Stimulated activated CD4-positive, alpha-beta T cell treated with anti-CD3 and anti-CD28 coated beads, TNF-alpha, amount 100 ng/mL, for 24 hours (primary cell): ENCODE measurements around the gene OR10A6.

ENCODE experiments used
- DNase-seq, 3 experiments: peaks; one replicate each; pipeline ENCODE4 v3.0.0-alpha.2; 2020; ENCODE audit warnings: low read depth in 3 of 3

Gene OR10A6, protein sequence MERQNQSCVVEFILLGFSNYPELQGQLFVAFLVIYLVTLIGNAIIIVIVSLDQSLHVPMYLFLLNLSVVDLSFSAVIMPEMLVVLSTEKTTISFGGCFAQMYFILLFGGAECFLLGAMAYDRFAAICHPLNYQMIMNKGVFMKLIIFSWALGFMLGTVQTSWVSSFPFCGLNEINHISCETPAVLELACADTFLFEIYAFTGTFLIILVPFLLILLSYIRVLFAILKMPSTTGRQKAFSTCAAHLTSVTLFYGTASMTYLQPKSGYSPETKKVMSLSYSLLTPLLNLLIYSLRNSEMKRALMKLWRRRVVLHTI

GRCh38 chr11:7931168-7931567 lies at the start of gene OR10A6:
OR10A6 (minus strand) TSS chr11:7931268; CDS start chr11:7928662, 2,606 bp downstream.
- DNase-seq = no peak

GRCh38 chr11:7977232-7977917 lies 46.3 kb upstream of the OR10A6 start:
- no peak for DNase-seq

DNA sequence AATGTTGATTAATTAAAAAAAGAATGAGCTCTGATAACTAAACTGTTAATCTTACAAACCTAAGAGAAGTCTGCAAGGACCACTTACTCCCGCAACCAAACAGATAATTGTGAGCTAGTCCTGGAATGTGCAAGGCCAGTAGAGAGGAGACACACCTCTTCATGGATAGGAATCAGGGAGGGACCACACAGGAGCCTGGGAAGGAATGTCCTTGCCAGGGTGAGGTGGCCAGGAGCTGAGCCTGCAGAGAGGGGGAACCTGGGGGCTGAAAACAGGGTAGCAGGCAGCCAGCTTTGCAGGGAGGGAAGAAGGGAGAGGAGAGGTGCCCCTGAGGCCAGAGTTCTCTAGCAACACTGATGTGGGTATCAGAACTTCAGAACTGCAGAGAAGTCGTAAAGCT lies 43.6 kb upstream of the OR10A6 start:
- DNase-seq = no peak

DNA sequence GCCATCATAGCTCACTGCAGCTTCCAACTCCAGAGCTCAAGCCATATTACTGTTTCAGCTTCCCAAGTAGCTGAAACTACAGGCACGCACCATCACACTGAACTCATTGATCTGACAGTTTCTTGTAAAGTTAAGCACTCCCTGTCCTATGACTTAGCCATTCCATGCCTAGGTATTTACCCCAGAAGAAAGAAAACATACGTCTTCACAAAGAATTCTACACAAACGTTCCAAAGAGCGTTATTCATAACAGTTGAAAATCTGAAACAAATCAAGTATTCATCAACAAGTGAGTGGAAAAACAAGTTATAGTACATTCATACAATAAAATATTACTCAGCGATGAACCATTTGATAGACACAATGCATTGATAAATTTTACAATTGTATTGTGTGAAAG lies 41.9 kb upstream of the OR10A6 start:
- no peak for DNase-seq

GRCh38 chr11:7971846-7972245 lies 40.8 kb upstream of the OR10A6 start:
- no peak for DNase-seq

DNA sequence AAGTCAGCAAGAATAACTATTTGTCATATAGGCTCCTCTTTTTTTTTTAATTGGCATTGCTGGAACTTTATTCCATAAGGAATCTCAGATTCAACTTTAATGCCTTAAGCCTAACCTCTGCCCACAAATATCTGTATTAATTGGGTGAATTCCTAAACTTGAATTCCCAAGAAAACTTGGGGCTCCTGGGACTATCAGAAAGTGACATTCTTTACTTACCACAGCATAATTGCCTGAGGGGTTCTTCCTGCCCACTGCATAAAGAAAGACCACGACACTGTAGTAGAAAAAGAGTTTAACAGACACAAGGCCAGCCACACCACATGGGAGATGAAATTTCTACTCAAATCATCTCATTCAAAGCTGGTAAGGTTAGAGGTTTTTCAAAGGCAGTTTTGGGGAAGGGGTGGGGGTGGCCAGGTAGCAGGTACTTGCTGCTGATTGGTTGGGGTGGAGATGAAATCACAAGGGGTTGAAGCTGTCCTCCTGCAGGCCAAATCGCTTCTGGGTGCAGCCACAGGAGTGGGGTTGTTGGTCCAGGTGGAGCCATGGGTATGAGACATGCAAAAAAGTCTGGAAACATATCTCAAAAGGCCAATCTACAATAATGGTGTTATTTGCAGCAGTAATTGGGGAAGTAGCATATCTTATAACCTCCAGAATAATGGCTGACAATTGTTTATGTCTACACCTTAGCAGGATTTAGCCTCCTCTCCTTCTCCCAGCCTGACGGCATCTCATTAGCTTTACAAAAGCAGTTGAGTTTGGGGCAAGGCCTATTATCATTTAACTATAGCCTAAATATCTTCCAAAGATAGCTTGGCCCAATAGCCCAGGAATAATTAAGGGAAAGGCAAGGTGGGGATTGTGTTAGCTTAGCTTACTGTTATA lies 38.9 kb upstream of the OR10A6 start:
- DNase-seq = no peak

DNA sequence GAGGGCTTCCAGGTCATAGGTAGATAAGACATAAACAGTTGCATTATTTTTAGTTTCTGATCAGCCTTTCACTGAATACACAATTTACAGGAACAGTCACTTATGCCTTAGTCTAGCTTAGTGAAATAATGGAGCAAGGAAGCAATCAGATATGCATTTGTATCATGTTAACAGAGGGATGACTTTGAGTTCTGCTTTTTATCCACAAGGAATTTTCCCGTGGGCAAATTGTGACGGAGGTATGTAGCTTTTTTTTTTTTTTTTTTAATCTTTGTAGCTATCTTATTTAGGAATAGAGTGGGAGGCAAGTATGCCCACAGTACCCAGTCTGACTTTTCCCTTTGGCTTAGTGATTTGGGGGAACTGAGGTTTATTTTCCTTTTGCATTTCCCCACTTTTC lies 37.6 kb upstream of the OR10A6 start:
- DNase-seq = no peak

DNA sequence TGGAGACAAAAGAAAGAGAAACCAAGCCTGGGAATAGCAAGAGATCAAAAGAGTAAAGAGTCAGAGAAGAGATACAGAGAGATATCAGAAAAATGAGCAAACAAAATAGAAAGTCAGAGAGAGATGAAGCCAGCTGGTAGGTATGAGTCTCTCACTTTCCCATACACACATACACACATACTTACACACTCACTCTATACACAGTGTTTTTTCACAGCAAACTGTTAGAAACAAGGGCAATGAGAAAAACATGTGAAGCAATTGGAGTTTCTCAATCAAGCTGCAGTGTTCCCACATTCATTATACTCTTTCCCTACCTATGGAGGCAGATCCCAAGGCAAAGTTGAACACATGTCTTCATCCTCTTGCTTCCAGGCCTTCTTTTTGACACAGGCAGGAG lies 36.8 kb upstream of the OR10A6 start:
- no peak for DNase-seq

- no peak for DNase-seq
Observed at GRCh38 chr11:7967097-7967496, 36.0 kb upstream of the OR10A6 start.

DNA sequence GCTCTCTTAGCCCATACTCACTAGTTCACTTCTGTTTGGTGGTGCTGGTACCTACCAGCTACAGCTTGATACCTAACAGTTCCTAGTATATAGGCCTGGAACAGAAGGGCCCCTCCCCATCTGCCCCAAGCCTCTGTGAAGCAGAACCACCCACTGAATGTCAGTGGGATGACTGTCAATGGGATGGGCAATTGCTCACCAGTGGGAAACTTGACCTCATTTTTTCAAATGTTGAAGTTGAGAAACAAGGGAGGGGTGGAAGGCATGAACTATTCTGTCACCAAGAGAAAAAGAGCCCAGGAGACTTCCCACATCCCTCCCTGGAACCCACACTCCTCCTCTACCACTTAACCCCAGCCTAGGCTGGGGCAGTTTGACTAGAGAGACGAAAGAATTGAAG lies 34.3 kb upstream of the OR10A6 start, which contains the start of gene NLRP10:
Gene NLRP10, minus strand, starts transcription at position 62 of the 400 bp plus-strand sequence. CDS start 1,952 bp downstream, outside the sequence.
- DNase-seq = no peak

DNA sequence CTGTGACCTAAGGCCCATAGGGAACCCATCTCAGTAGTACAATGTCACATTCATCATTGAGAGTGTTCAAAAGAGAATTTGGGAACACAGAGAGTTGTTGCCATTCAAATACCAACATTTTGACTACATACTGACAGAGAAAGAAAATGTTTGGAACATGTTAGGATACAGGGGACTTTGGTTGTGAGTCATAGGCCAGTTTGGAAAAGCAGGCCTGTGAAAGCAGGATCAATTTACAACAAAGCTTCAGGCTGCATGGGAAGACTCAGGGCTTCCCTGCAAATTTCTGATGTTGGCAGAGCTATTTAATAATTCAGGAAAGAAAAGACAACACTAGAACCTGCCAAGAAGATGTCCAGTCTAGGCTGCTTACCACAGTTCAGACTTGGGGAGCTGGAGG lies 33.8 kb upstream of the OR10A6 start:
- DNase-seq = no peak

GRCh38 chr11:7964261-7964660 lies 33.2 kb upstream of the OR10A6 start:
- no peak for DNase-seq

- no peak for DNase-seq
Observed at GRCh38 chr11:7955191-7955590, 24.1 kb upstream of the OR10A6 start.

DNA sequence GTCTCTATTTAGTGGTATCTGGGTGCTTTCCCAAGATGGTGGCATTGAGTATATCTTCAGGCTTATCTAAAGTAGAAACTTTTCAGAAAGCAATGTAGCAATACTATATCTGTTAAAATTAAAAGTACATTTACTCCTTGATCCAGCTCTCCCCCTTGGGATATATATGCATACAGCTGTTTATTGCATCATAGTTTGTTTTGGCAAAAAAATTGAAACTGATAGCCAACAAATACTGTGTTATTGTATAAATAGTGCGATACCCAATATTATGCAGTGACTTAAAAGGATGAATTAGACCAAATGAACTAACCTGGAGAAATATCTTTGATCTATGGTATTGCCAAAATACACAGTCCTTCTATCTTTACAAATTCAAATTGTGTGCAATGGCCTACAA lies 18.9 kb upstream of the OR10A6 start:
- DNase-seq = no peak

DNA sequence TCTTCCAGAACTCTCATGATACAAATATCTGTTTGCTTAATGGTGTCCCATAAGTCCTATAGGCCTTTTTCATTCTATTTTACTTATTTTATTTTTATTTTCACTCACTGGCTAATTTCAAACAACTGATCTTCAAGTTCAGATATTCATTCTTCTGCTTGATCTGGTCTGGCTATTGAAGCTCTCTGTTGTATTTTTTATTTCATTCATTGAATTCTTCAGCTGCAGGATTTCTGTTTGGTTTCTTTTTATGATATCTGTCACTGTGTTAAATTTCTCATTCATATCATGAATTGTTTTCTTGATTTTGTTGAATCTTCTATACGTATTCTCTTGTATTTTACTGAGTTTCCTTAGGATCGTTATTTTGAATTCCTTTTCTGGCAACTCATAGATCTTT lies 13.1 kb upstream of the OR10A6 start:
- DNase-seq = no peak

DNA sequence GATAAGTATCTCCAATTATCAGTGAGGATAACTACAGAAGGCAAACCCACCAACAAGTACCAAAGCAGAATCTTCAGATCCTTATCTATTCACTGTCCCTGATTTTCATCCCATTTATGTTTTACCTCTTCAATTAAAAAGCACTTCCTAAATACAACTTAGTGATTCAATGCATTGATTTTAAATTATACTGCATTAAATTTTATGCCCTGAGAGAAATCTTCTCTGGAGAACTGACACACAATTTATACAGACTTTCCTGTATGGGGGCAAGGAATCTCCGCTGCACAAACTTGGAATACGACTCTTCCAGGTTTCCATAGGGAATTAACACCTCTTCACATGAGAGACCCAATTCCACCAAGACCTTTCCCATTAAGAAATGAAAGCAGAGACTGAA lies 10.5 kb upstream of the OR10A6 start, which contains the start of gene OR10A3:
Gene OR10A3, minus strand, starts transcription at position 101 of the 400 bp plus-strand sequence. CDS start 2,188 bp downstream, outside the sequence.
- no peak for DNase-seq

- DNase-seq = no peak
Observed at GRCh38 chr11:7941146-7941545, 10.1 kb upstream of the OR10A6 start.

GRCh38 chr11:7936615-7937014 lies 5.5 kb upstream of the OR10A6 start:
- no peak for DNase-seq

DNA sequence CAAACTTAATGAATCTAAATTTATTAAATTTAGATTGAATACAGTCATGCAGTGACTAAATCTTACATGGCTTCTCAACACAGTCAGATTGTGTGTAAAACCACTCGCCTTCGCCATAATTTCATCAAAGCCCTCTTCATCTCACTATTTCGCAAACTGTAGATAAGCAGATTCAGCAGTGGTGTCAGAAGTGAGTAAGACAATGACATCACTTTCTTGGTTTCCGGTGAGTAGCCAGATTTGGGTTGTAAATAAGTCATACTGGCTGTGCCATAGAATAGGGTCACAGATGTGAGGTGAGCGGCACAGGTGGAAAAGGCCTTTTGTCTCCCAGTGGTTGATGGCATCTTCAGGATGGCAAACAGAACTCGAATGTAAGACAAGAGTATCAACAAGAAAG lies 3.4 kb downstream of the OR10A6 start:
- no peak for DNase-seq

DNA sequence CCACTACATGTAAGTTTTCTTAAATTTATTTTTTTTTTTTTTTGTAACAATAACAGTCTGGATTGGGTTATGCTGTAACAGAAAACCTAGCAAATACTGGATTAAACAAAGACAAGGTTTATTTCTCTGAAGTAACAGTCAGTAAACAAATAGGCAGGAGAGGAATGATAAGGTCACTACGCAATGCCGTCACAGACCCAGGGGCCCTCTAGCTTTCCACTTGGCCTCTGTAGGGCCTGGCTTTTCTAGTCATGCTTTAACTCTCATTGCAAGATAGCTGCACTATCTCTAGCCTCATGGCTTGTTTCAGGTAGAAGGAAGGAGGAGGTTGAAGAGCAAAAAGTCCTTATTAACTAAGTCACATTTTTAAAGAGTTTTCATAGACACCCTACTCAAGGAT lies 6.5 kb downstream of the OR10A6 start:
- no peak for DNase-seq

GRCh38 chr11:7918141-7918540 lies 12.9 kb downstream of the OR10A6 start:
- DNase-seq = no peak

DNA sequence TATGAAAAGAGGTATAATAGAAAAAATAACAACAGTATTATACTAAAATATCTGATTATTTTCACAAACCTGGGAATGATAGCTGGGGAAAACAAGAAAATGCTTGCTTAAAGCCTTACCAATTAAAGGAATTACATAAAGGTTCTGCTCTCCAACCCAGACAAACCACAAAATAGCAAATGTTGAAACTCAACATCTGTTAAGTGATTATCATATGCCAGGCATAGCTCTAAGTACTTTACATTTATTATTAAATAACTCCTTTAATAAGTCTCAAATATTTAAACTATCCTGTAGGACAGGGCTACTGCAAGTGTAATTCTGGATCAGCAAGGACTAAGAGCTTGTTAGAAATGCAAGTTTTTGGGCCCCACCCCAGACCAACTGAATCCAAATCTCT lies 20.1 kb downstream of the OR10A6 start:
- no peak for DNase-seq
